Measurements from ENCODE around the gene MYOM1. TPM values are rescaled to one million over a fixed set of nuclear protein-coding genes. Genes with fewer than 3 reads are reported as not detected.

MYOM1 gene
- total and polyA plus RNA-seq, 7 donors = 54.8 to 842 (median 388) TPM

- no peak for TF ChIP-seq CTCF (IDR thresholded peaks at IDR 0.05)
- Histone ChIP-seq H3K4me1 (no peaks in the 10 kb centered on the region), H3K4me3 (no peak overlapping the region), H3K36me3 (ENCODE audit: insufficient read depth in 1 of 2, low read depth in 1 of 2) (peaks cover 8 to 71% of the 10 kb centered on the region in 2 donors), H3K9me3 (no peaks in the 10 kb centered on the region), H3K27me3 (ENCODE audit: insufficient read depth in 3 of 3, low read length in 2 of 3) (no peaks in the 10 kb centered on the region), H3K27ac (no peak overlapping the region)
- no peak for ATAC-seq
- intact Hi-C loops (cut with DNase I) = no loop called here
- 78 to 86% (median 78%) methylated on average over 11 of the region's 11 CpGs for WGBS, 3 donors
- DNase-seq = no peak
Measured at GRCh38 chr18:3138274-3138975, 81.3 kb downstream of the MYOM1 start.

GRCh38 chr18:3135536-3135935 is 84.2 kb downstream of the MYOM1 start:
- no peaks in the 10 kb centered on the region for H3K9me3 ChIP-seq
- H3K4me3 ChIP-seq = no peak overlapping the region
- 83 to 91% (median 84%) methylated on average over 10 of the region's 10 CpGs for WGBS, 3 donors
- DNase-seq = no peak
- peaks cover 4 to 81% of the 10 kb centered on the region in 2 donors for H3K36me3 ChIP-seq (ENCODE audit: insufficient read depth in 1 of 2, low read depth in 1 of 2)
- TF ChIP-seq CTCF (IDR thresholded peaks at IDR 0.05) = no peak
- intact Hi-C loops (cut with DNase I) = no loop called here
- no peaks in the 10 kb centered on the region for H3K27me3 ChIP-seq (ENCODE audit: insufficient read depth in 3 of 3, low read length in 2 of 3)
- peaks cover 11% of the 10 kb centered on the region for H3K4me1 ChIP-seq
- H3K27ac ChIP-seq = no peak overlapping the region
- no peak for ATAC-seq

GRCh38 chr18:3132700-3133099 is 87.1 kb downstream of the MYOM1 start:
- Histone ChIP-seq H3K4me3 (no peak overlapping the region), H3K27me3 (ENCODE audit: insufficient read depth in 3 of 3, low read length in 2 of 3) (no peaks in the 10 kb centered on the region), H3K4me1 (peaks cover 11% of the 10 kb centered on the region), H3K27ac (peak overlapping the region; percentile 53), H3K9me3 (no peaks in the 10 kb centered on the region), H3K36me3 (ENCODE audit: insufficient read depth in 1 of 2, low read depth in 1 of 2) (peaks cover 4 to 81% of the 10 kb centered on the region in 2 donors)
- DNase-seq (no peak), ATAC-seq (peak; percentile 44 to 80 (median 64))
- no peak for TF ChIP-seq CTCF (IDR thresholded peaks at IDR 0.05)
- intact Hi-C loops (cut with DNase I) = loop anchor here in 1 of 2 donors (5.0 kb wide), 1 partner anchor 200 kb away; no protein-coding TSS in a partner anchor
- WGBS, 3 donors = 49 to 61% (median 53%) methylated on average over 3 of the region's 3 CpGs

- WGBS, 3 donors = 26 to 54% (median 41%) methylated on average over 2 of the region's 2 CpGs
- Histone ChIP-seq H3K4me3 (no peak overlapping the region), H3K9me3 (no peaks in the 10 kb centered on the region), H3K27ac (peak overlapping the region; percentile 13), H3K27me3 (ENCODE audit: insufficient read depth in 3 of 3, low read length in 2 of 3) (no peaks in the 10 kb centered on the region), H3K4me1 (peaks cover 11% of the 10 kb centered on the region), H3K36me3 (ENCODE audit: insufficient read depth in 1 of 2, low read depth in 1 of 2) (peaks cover 0 to 90% of the 10 kb centered on the region in 2 donors)
- DNase-seq (no peak), ATAC-seq (no peak)
- intact Hi-C loops (cut with DNase I) = loop anchor here in 1 of 2 donors (5.0 kb wide), 1 partner anchor 198 kb away; no protein-coding TSS in a partner anchor
- TF ChIP-seq CTCF (IDR thresholded peaks at IDR 0.05) = no peak
Measured at GRCh38 chr18:3130344-3130743, 89.4 kb downstream of the MYOM1 start.
